T1000 (cell line): Measurements from ENCODE around the gene GBP7.

ENCODE experiments used
- DNase-seq: peaks from one replicate; lab custom pipeline; 2025; ENCODE audit warnings: mixed read lengths; lab: John Stamatoyannopoulos, UW

GBP7 gene

DNA sequence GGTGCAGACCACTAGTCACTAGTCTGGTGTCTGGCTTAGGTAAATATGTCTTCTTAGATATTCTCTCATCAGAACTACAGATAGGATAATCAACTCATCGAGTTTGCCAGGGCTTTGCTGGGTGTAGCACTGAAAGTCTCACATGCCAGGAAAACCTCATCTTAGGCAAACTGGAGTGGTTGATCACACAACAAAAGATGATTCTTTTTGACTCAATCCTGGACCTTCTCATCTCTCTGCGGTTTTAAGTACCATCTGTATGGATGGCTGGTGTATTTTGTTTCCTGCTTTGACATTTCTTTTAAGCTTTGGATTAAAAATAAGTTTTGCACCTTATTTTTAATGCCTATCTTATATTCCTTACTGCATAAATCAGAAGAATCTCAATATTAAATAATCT is 61.1 kb downstream of the GBP7 start:
- no peak for DNase-seq

DNA sequence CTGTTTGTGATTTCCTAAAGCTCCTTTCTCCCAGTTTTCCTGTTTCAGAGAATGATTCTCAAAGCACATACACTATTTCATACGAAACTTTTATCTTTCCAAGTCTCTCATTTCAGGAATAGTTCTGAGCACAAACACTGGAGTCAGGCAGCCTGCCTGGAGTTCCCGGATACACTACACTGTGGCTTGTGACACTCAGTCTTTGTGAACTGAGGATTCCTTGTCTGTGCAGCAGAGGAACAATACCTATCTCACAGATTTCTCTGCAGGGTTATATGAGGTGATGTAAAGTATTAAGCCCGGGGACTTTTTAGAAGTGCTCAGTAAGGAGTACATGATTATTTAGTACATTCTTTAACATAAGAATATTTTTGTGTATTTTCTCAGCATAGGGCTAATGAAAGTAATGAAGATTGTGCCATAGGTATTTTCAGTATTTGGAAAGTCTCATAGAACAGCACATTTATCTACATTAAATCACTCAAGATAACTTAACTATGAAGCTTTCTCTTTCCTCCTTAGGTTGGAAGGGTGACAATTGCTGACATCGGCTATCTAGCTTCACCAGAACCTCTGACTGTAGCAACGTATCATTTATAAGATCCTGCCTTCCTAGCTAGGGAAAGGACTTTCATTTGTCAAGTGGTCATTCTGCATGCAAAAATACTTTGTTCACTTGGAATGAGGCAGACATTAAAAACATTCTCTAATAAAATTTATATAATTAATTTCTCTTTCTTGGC is 62.8 kb downstream of the GBP7 start:
- DNase-seq, result no peak

DNA sequence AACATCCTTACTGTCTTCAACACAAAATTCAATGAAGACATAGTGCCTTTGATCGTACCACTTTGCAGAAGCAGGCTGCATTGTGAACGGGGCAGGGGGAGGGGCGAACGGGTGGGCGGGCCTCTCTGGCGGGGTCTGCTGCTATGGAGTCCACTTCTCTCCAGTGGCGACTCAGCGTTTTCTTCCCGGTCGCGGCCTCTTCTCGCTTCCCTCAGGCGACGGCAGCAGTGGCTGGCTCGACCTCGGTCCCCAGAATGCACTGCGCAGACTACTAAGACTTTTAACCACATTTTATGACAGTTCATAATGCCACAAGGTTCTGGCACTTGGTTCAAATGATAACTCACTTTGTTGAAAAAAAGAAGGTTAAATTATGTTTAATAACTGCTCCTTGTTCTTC is 71.1 kb downstream of the GBP7 start:
- no peak for DNase-seq

DNA sequence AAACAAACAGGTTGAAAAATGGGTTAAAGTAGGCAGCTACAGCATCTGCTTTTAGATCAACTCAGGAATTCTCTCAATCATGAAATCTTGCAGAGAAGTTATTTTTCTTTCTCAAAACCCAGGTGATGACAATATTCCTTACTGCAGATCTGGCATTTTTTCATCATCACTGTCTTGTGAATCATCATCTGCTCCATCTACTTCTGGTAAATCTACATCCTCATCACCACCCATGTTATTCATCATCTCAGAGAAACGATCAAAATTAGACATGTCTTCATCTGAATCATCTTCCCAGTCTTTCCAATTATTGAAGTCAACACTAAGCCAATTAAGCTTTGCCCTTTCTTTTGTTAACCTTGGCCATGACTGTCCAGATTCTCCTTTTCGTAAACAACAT is 71.7 kb downstream of the GBP7 start:
- DNase-seq, result no peak

DNA sequence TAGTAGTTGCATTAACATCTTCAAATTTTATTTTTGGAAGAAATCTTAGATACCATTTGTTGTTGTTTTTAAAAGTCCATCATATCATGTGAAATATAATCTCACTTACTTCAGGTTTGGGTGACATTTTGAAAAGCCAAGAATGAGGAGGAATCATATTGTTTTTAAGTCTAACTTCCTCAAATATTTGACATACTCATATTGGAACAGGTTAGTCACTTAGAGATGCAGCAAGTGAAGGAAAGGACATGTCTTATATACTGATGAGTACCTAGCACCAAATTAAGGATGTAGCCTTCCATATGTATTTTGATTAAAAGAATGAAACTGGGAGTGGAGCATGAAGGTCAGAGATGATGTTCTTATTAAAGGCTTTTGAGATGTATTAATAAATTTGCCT is 73.8 kb downstream of the GBP7 start:
- no peak for DNase-seq

DNA sequence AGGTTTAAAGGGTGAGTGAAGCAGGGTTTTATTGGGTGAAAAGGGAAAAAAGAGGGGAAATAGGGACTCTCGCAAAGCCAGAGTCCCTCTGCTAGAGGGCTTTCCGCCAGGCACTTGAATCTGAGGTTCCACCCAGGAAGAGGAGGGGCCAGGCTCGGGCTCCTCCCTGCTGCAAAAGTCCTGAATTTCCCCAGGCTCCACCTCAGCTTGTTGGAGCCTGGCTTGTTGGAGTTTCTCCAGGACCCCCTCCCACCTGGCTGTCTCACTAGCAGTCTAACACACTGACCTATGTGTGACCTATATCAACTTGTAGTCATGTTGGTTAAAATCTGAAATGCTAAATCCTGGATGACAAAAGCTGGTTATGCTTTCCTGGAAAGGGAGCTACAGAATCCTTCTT is 75.4 kb downstream of the GBP7 start:
- DNase-seq, result no peak

DNA sequence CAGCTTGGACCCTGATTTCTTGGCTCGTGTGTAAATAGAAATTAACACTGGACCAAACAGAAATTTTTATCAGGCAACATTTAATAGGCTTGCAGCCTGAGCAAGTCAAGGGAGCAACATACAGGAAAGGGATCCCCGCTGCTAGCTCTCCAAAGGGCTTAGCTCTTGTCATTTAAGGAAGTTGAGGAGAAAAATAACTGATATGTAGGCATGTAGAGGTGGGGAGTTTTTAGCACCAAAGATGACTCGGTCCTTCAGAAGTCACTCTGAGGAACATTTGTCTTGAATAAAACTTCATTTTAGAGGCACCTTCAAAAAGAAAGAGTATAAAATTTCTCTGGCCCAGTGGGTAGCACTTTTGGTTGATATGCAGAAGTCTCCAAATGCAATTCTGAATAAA is 76.9 kb downstream of the GBP7 start:
- no peak for DNase-seq

DNA sequence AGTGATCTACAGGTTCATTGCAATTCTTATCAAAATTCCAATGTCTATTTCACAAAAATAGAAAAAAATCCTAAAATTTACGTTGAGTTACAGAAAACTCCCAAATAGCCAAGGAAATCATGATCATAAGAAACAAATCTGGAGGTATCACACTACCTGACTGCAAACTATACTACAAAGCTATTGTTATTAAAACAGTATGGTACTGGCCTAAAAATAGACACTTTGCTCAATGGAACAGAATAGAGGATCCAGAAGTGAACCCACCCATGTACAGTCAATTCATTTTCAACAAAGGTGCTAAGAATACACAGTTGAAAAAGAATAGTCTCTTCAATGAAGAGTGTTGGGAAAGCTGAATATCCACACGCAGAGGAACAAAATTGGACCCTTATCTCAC is 80.1 kb downstream of the GBP7 start:
- DNase-seq, result no peak

DNA sequence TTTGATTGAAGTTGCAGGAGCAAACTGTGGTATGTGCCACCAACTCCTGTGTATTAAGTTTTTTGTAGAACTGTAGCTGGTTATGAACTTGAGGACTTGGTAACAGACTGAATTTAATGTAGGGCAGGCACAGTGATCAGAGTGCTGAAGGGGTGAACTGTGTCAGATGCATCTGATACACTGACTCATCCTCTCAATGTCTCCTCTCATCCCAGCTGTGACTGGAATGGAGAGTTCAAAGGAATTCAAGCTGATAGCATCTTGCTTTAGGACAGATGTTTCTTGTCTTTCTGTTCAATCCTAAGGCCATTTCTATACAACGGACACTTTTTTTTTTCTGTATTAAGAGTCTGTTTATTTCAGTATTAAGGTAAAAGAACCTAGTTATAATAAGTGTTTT is 85.8 kb downstream of the GBP7 start:
- no peak for DNase-seq

DNA sequence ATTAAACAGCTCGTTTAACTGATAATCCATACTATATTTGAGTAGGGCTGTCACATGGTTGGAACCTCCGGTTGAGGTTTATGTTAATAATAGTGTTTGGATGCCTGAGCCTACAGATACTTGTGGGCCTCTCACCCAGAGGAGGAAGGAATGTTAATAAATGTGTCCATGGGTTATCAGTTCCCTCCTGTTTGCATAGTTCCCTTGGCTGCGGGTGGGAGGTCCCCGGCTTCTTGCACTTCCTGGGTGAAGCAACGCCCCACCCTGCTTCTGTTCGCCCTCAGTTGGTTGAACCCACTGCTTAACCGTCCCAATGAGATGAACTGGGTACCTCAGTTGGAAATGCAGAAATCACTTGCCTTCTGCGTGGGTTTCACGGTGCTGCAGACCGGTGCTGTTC is 87.2 kb downstream of the GBP7 start:
- DNase-seq, result no peak

DNA sequence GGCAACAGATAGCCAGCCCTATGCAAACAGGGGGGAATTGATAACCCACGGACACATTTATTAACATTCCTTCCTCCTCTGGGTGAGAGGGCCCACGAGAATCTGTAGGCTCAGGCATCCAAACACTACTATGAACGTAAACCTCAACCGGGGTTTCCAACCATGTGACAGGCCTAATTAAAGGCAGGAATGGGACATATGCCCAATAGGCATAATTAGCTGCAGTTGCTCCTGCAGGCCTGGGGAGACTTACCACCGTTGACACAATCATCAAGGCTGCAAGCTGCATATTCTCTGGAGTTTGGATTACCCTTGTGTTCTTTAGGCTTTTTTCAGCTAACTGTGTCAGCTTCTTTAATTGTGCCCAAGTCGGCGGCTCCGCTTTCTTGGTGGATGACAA is 88.6 kb downstream of the GBP7 start:
- no peak for DNase-seq

DNA sequence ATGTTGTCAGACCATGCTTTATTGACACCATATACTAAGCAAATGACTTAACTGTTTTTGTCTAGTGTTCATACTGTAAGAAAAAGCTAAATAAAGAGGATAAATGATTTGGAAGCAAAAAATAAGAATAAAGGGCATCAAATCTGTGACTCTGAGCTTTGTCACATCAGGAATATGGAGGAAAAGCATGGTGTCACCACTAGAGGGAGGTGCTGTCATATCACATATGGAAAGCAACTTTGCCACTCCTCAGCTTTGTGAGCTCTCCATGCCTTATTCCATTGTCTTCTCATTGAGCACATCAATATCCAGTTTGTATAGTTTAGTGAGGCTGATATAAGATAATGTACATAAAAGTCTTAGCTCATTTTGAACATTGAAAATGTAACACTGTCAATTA is 90.0 kb downstream of the GBP7 start:
- DNase-seq, result no peak
